ENCODE data around the gene C1QTNF5. TPM values are rescaled to one million over a fixed set of nuclear protein-coding genes. Genes with fewer than 3 reads are reported as not detected.

Gene C1QTNF5
- total RNA-seq, 1 experiment from 2014 or later = not detected

DNA sequence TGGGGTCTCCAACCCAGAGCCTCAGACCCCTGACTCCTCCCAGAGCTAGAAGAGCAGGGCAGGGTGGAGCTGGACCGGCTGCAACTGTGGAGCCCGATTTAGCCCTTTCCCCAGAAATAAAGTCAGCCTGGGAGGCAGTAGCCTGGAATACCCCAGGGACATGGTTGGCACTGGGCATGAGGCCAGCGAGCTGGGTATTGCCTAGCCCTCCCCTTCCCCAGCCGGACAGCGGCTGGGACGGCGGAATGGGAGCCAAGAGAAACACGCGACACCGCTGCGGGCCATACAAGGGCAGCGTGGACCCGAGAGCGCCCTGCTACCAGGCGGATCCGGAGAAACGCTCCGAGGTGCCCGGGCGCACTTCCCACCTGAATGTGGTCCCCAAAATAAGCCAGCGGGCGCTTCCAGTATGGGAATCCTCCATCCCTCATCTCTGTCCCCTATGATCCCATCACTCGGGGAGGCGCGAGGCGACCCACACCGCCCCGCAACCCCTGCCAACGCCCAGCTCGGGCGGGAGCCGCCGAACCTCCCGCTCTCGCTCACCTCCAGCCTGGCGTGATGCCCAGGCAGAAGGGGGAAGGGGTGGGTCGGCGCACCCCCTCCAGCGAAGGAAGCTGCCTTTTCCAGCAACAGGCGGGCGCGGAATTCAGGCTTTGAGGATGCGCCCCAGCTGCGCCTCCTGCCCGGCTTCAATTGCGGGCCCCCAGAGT lies 24.5 kb downstream of the C1QTNF5 start:
- intact Hi-C loops (cut with micrococcal nuclease) = no loop called here
- H3K27ac ChIP-seq (ENCODE audit: low read depth, low read length) = peak overlapping the region; percentile 66
- BruUV-seq (replicated peaks) = no TSS peak

More for the DNA sequence above, 24.5 kb downstream of the C1QTNF5 start:
- Histone ChIP-seq H3K4me1 (ENCODE audit: control insufficient read depth in 1 of 2, insufficient read depth in 2 of 2, low read length in 2 of 2) (peaks cover 16 to 39% of the 10 kb centered on the region in 2 experiments), H3K79me2 (ENCODE audit: insufficient read depth, low read length) (no peaks in the 10 kb centered on the region; the same call in 1 of the 2 replicates), H3K9me2 (ENCODE audit: insufficient read depth) (no peaks in the 10 kb centered on the region), H4K20me1 (ENCODE audit: insufficient read depth) (no peaks in the 10 kb centered on the region), H3K36me3 (ENCODE audit: control insufficient read depth in 1 of 2, insufficient read depth in 2 of 2, low read length in 2 of 2) (peaks cover 0 to 8% of the 10 kb centered on the region in 2 experiments; a peak in 3 of 4 replicates), H3K4me2 (ENCODE audit: low read length) (peak overlapping the region; percentile 99), H3K4me3 (replicated peaks in 1 of 2; ENCODE audit: low read depth in 1 of 2, low read length in 2 of 2) (peak overlapping the region; percentile 63 to 75), H3K27me3 (ENCODE audit: insufficient read depth, low read length) (no peaks in the 10 kb centered on the region), H3K9ac (ENCODE audit: low read length) (peak overlapping the region; percentile 71), H2AFZ (ENCODE audit: low read depth, low read length, poor library complexity, severe bottlenecking) (peak overlapping the region; percentile 82), H3K9me3 (ENCODE audit: control insufficient read depth in 1 of 2, insufficient read depth in 1 of 2, low read depth in 1 of 2, low read length in 2 of 2) (no peaks in the 10 kb centered on the region)
- CTCF ChIA-PET = interaction anchor here (1.0 to 2.1 kb wide), 2 partner anchors 22 to 24 kb away, joined by 3 to 12 read pairs; no protein-coding TSS in a partner anchor
- POLR2A ChIA-PET = interaction anchor here (1.3 kb wide), 1 partner anchor 11 kb away, joined by 3 read pairs; no protein-coding TSS in a partner anchor
- no peak for TF ChIP-seq SRF (IDR thresholded peaks at IDR 0.05; ENCODE audit: low read depth)
- TF ChIP-seq, protein P1, sequence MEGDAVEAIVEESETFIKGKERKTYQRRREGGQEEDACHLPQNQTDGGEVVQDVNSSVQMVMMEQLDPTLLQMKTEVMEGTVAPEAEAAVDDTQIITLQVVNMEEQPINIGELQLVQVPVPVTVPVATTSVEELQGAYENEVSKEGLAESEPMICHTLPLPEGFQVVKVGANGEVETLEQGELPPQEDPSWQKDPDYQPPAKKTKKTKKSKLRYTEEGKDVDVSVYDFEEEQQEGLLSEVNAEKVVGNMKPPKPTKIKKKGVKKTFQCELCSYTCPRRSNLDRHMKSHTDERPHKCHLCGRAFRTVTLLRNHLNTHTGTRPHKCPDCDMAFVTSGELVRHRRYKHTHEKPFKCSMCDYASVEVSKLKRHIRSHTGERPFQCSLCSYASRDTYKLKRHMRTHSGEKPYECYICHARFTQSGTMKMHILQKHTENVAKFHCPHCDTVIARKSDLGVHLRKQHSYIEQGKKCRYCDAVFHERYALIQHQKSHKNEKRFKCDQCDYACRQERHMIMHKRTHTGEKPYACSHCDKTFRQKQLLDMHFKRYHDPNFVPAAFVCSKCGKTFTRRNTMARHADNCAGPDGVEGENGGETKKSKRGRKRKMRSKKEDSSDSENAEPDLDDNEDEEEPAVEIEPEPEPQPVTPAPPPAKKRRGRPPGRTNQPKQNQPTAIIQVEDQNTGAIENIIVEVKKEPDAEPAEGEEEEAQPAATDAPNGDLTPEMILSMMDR (IDR thresholded peaks at IDR 0.05 in 2 of 3, conservative IDR thresholded peaks at IDR 0.05 in 1 of 3; ENCODE audit: borderline replicate concordance in 1 of 3, insufficient read depth in 1 of 3, low read depth in 2 of 3, low read length in 2 of 3) = no peak
- no peak for TF ChIP-seq JUND (IDR thresholded peaks at IDR 0.05)
- no peak for TF ChIP-seq SP1 (IDR thresholded peaks at IDR 0.05; ENCODE audit: low read depth)
- TF ChIP-seq ZNF274 (IDR thresholded peaks at IDR 0.05; ENCODE audit: low read depth, low read length) = no peak
- TF ChIP-seq, protein P2, sequence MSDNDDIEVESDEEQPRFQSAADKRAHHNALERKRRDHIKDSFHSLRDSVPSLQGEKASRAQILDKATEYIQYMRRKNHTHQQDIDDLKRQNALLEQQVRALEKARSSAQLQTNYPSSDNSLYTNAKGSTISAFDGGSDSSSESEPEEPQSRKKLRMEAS (IDR thresholded peaks at IDR 0.05) = no peak
- no peak for TF ChIP-seq SIN3A (IDR thresholded peaks at IDR 0.05; ENCODE audit: low read depth)
- TF ChIP-seq CEBPB (IDR thresholded peaks at IDR 0.05; ENCODE audit: low read depth) = no peak
- no peak for TF ChIP-seq FOSL1 (IDR thresholded peaks at IDR 0.05; ENCODE audit: low read depth)
- TF ChIP-seq TCF7L2 (IDR thresholded peaks at IDR 0.05; ENCODE audit: borderline replicate concordance, extremely low read depth, insufficient read depth, insufficient read length) = no peak
- no peak for TF ChIP-seq EGR1 (IDR thresholded peaks at IDR 0.05; ENCODE audit: low read depth)
- no peak for TF ChIP-seq POLR2AphosphoS5 (IDR thresholded peaks at IDR 0.05; ENCODE audit: low read depth, low read length)
- no peak for TF ChIP-seq YY1 (IDR thresholded peaks at IDR 0.05; ENCODE audit: extremely low read depth, insufficient replicate concordance, low read depth, low read length)
- ATAC-seq (peak; percentile 30), DNase-seq (ENCODE audit: low read depth, low spot score) (no peak)
- RAD21 ChIA-PET (ENCODE audit: low non-redundant PET in 1 of 2, low total read pairs in 2 of 2, uncharacterized antibody in 2 of 2, unreplicated experiment in 2 of 2) = no interaction called here
